ENCODE results near the gene PLXNA4.

The PLXNA4 gene

GRCh38 chr7:132125872-132126595, 450.2 kb downstream of the PLXNA4 start:
- DNase-seq: no peak

- no peak for DNase-seq
These were observed 451.2 kb downstream of the PLXNA4 start for GRCh38 chr7:132125096-132125495.

DNA sequence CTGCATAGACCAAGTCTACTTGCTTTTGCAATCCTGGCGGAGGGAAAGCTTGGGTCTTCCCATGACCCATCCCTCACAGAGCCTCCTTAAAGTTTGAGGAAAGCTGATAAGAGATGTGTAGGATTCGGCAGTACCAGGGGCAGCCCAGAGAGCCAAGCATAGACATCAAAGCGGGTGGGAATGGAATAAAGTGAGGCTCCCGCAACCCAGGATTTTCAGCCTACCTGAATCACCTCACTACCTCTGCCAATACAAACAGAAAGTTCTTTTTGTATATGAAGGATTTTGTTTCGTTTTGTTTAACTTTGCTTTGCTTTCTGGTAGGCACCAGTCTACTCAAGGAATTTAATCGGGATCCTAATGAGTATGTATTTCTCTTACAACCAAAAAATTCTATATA, 451.7 kb downstream of the PLXNA4 start:
- DNase-seq: no peak

DNA sequence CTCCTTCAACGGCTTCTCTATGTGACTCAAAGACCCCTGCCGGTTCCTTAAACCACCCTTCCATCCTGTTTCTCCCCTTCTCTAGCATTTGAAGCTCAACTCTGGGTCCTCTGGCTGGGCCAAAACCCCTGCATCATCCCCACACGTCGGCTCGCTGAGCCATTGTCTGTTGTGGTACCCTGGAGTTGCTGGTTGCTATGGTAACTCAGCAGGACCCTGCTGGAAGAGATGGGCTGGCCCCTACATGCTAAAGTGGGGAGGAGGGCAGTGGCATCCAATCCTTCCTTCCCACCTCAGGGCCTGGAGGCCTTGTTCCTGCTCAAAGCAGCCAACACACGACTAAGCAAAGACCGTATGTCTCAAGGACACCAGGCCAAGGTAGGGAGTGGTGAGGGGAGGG, 452.5 kb downstream of the PLXNA4 start:
- no peak for DNase-seq

DNA sequence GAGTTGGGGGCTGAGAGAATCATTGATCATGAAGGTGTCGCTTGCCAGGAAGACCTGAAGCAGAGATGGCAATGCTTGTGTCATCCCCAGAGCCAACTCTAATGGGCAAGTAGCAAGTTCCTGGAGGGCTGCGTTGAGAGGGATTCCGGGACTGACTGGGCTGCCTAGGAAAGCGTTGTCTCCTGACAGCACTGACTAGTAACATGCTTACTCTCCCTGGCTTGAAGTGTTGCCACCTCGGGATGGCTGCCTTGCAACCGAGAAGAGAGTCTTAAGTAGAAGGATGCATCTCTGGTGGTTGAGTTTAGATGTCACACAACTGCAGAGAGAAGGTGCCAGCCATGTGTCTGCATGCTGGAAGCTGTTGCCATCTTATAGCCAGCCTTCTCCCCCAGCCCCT, 453.4 kb downstream of the PLXNA4 start:
- no peak for DNase-seq

GRCh38 chr7:132121987-132122386, 454.3 kb downstream of the PLXNA4 start:
- no peak for DNase-seq

- DNase-seq: no peak
These were observed 457.6 kb downstream of the PLXNA4 start for GRCh38 chr7:132118641-132119040.

DNA sequence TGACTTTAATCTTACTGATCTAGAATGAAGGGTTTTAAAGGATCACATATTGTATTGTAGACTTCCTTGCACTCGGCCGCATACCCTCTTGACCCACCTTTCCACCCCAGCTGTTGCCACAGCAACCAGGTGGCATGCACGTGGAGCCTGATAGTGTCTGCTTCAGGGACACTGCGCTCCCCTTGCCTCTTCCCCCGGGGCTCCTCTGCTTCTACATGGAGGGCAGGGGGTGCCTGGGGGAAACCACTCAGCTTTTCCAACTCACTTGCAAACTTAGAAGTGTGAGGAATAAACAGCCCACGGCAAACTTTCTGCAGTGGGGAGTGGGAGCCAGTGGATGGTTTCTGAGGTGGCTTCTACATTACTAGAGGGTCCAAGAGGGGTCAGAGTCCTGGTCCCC, 458.6 kb downstream of the PLXNA4 start:
- DNase-seq: no peak

DNA sequence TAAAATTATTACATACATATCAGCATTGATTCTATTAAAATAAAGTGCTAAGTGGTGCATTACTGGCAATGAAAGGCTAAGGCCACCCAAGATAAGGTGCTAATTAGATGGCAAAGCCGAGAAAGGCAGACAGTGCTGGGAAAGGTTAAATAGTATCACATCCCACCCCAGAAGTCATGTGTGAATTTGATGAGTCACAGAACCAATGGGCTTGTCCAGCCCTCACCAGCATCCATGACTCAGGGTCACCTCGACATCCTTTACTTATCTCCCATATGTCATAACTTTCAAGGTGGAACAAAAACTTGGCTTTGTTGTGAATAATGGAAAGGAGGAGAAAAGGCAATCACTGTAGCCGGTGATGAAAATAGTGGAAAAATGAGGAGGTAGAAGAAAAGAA, 459.1 kb downstream of the PLXNA4 start:
- DNase-seq: no peak

GRCh38 chr7:132116369-132116768, 459.9 kb downstream of the PLXNA4 start:
- DNase-seq: no peak

DNA sequence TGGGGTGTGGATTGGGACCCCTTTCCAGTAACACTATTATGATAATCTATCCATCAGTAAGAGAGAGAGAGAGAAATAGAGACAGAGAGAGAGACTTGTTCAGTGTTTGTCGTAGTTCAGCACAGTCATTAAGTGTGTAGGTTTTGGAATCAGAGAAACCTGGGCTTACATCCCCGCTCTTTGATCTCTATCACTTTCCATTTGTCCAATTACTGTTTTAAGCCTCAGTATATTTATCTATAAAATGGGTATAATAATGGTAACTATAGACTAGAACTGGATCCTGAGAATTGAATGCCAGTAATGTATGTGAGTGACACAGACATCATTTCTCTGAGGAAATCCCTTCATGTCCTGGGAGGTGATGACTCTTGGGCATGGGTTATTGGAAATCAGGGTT, 460.5 kb downstream of the PLXNA4 start:
- no peak for DNase-seq

GRCh38 chr7:132115028-132115427, 461.2 kb downstream of the PLXNA4 start:
- DNase-seq: no peak

DNA sequence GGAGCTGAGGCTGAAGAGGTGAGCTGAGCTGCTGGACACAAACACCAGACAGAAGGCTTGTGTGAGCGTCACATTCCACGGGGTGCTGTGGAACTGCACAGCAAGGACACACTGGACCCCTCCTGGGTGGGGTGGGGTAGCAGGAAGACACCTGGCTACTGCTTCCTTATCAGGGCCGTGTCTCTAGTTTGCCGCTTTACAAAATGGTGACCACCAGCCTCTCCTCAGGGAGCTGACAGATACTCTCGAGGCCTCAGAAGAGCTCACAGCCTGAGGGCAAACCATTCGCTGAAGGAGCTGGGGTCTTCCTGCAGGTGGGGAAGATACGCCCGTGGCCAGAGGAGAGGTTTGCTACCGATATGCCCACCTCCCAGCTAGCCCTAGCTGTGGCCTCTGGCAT, 461.9 kb downstream of the PLXNA4 start:
- DNase-seq: no peak

DNA sequence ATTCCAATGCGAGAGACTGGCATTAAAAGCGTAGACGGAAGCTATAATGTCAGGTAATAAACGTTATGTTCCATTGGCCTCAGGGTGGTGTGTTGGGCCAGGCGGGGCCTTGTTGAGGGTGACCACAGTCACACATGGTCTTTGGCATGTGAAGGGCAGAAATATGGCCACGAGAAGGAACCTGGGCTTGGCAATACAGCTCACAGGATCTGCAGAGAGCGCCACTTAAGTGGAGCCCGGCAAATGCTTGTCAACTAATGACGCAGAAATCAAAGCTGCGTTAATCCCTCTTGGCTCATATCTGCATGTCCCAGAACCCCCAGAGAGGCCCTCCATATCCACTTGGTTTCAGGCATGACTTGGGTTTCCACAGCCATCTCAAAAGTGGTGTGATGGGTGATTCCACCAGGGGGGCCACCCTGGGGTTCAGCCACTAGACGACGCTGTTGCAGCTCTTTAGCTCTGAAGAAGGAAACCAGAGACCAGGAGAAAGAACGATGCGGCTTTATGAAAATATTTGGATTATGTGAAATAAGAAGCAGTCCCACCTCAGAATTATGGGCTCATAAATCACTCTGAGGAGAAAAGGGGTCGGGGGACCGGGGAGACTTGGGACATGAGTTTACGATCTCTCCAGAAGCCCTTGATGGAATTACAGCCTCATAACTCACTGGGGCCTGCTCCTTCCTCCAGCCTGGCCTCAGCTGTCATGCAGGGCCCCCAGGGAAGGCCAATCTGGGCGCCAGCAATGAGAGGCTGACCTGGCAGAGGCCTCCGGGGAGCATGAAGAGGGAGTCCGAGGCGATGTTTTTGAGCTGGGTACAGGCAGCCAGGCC, 462.5 kb downstream of the PLXNA4 start:
- no peak for DNase-seq

- DNase-seq: peak in 35 of 56 donors; percentile 3 to 77 (median 26)
These were observed 463.6 kb downstream of the PLXNA4 start for GRCh38 chr7:132112657-132113056.

DNA sequence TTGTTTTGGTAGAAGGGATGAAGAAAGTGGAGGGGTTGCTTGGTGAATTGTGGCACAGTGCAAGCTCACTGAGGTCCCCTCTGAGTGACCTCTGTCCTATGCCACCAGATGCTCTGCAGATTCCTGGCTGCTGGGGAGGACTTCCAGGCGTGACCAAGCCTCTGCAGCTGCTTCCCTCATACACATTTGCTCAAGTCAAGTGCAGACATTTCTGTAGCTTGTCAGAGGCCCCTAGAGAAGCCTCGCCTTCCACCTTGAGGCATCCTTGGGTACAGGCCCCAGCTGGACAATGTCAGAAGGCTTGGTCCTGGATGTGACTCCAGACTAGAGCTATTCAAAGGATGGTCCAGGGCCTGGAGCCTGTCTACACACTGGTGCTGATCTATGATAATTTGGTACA, 464.2 kb downstream of the PLXNA4 start:
- no peak for DNase-seq

- no peak for DNase-seq
These were observed 465.6 kb downstream of the PLXNA4 start for GRCh38 chr7:132110692-132111091.

- no peak for DNase-seq
These were observed 466.5 kb downstream of the PLXNA4 start for GRCh38 chr7:132109769-132110168.

- no peak for DNase-seq
These were observed 467.7 kb downstream of the PLXNA4 start for GRCh38 chr7:132108563-132108962.

GRCh38 chr7:132106491-132106890, 469.8 kb downstream of the PLXNA4 start:
- no peak for DNase-seq

DNA sequence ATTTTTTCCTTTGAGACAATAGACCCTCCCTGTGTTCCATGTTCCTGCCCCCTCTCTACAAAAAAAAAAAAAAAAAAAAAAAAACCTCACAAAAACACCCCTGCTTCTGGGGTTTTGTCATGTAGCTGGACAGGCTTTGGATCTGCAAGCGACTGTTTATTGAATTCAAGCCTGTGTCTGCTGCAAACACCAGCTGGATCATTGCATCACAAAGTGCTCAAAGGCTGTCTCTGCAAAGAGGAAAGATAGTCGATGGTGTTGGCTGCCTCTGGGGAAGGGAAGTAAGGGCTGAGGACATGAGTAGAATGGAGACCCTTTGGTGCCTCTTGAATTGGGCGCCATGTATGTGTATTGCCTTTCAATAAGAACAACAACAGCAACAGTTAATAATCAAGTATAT, 471.2 kb downstream of the PLXNA4 start:
- DNase-seq: no peak

DNA sequence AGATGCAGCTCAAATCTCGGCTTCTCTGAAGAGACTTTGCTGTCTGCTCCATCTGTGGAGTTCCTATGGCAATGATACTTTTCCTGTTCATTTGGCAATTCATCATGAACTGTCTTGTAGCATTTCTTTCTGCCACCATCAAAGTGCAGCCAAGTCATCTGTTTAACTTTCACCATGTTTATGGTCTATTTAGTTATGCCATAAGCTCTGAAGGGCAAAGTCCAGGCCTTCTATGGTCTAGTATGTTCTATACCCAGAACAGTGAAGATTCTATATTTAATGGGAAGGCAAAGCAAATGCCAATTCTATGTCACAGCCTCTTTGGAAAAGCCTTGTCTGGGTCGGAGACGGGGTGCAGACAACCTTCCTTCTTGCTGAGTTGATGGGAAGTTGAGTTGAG, 472.6 kb downstream of the PLXNA4 start:
- no peak for DNase-seq

- peak in 12 of 56 donors; percentile 4 to 47 (median 16) for DNase-seq
These were observed 473.3 kb downstream of the PLXNA4 start for GRCh38 chr7:132102942-132103341.
